ENCODE measurements around the gene ARHGAP33.
A peak's percentile ranks its signal among the peaks of the same experiment; 100 is the strongest.

Gene ARHGAP33, protein sequence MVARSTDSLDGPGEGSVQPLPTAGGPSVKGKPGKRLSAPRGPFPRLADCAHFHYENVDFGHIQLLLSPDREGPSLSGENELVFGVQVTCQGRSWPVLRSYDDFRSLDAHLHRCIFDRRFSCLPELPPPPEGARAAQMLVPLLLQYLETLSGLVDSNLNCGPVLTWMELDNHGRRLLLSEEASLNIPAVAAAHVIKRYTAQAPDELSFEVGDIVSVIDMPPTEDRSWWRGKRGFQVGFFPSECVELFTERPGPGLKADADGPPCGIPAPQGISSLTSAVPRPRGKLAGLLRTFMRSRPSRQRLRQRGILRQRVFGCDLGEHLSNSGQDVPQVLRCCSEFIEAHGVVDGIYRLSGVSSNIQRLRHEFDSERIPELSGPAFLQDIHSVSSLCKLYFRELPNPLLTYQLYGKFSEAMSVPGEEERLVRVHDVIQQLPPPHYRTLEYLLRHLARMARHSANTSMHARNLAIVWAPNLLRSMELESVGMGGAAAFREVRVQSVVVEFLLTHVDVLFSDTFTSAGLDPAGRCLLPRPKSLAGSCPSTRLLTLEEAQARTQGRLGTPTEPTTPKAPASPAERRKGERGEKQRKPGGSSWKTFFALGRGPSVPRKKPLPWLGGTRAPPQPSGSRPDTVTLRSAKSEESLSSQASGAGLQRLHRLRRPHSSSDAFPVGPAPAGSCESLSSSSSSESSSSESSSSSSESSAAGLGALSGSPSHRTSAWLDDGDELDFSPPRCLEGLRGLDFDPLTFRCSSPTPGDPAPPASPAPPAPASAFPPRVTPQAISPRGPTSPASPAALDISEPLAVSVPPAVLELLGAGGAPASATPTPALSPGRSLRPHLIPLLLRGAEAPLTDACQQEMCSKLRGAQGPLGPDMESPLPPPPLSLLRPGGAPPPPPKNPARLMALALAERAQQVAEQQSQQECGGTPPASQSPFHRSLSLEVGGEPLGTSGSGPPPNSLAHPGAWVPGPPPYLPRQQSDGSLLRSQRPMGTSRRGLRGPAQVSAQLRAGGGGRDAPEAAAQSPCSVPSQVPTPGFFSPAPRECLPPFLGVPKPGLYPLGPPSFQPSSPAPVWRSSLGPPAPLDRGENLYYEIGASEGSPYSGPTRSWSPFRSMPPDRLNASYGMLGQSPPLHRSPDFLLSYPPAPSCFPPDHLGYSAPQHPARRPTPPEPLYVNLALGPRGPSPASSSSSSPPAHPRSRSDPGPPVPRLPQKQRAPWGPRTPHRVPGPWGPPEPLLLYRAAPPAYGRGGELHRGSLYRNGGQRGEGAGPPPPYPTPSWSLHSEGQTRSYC

DNA sequence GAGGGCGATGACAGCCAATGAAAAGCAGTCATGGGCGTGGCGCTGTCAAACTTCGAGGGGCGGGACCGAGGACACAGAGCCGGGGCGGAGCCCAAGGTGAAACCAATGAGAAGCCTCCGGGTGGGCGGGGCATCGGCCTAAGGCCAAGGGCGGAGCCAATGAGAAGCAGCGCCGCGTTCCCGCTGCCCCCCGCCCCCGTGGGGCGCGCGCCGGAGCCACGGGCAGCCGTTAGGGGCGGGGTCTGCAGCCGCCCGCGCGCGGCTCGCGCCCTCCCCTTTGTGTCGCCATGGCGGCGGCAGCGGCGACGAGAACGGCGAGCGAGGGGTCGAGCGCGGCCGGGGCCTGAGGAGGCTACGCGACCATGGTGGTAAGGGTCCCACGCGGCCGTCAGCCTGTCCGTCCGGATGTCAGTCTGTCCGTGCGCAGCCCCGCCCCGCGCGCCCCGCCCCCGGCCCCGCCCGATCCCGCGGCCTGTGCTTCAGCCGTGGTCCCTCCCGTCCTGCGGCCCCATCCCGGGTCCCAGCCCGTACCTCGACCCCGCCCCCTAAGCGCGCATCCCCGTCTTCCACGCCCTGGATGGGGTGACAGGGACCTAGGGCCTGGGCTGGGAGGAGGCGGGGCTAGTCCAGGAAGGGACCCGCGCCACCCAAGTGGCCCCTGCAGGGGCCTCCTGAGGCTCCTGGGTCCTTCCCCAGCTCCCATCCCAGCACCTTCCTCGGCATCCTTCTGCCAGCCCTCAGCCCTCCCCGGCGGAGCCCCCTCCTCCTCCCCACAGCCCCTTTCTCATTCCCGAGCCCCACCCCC lies at the start of gene ARHGAP33:
ARHGAP33 (plus strand) TSS at position 267 of the 804 bp plus-strand sequence; CDS start at position 362, 95 bp downstream.
- DNase-seq, result peak; percentile 99

DNA sequence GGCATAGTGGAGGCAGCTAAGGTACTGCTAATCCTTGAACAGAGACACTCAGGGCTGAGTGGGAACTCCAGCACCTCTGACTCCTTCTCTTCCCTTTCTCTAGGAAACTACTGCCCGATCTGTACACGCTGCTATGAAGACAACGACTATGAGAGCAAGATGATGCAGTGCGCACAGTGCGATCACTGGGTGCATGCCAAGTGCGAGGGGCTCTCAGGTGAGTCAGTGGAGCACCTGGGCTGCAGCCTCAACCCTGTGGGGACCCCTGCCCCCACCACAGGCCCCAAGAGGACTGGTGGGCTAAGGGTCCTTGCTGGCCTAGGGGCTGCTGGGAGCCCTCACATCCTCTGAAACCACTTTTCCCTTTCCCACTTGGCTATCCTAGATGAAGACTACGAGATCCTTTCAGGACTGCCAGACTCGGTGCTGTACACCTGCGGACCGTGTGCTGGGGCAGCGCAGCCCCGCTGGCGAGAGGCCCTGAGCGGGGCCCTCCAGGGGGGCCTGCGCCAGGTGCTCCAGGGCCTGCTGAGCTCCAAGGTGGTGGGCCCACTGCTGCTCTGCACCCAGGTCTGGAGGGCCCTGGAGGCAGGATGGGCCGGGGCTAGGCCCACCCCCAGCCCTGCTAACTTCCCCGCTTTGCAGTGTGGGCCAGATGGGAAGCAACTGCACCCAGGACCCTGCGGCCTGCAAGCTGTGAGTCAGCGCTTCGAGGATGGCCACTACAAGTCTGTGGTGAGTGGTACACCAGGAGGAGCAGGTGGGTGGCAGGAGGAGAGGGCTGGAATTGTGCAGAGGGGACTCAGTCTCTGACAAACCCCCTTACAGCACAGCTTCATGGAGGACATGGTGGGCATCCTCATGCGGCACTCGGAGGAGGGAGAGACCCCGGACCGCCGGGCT lies 48.1 kb upstream of the ARHGAP33 start:
- DNase-seq, result no peak

DNA sequence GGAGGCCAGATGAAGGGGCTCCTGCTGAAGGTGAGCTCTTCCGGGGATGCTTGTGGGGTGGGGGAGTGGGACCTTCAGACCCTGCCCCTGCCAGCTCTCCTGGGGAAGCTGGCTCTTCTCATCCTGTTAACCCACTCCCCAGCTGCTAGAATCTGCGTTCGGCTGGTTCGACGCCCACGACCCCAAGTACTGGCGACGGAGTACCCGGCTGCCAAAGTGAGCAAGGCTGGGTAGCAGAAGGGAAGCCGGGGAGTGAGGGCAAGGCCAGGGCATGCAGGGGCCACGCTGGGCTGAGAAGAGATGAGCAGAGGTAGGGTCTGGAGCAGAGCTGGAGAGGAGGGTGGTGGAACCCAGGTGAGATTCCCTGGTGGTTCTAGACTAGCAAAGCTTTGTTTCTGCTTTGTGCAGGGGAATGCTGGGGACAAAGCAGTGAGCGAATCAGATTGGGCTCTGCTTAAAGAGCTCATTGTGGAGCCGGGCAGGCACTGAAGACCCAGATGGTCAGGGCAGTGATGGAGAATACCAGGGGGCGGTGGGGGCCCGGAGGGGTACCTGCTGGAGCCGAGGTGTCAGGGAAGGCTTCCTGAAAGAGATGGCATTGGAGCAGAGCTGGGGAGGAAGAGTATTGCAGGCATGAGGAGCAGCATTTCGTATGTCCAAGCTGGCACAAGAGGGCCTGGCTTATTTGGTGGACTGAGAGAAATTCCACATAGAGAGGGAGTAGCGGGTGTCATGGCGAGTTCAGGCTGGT lies 47.2 kb upstream of the ARHGAP33 start:
- no peak for DNase-seq

DNA sequence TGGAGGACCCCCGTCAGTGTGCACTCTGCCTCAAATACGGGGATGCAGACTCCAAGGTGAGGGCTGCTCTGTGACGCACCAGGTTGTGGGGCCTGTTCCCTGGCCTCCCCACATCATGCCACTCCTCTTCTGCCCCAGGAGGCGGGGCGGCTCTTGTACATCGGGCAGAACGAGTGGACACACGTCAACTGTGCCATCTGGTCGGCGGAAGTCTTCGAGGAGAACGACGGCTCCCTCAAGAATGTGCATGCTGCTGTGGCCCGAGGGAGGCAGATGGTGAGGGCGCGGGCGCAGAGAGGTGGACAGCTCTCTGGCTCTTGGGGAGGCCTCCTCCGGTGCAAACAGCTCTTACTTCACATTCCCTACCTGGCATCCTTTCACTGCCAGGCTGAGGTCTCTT lies 46.3 kb upstream of the ARHGAP33 start:
- no peak for DNase-seq

DNA sequence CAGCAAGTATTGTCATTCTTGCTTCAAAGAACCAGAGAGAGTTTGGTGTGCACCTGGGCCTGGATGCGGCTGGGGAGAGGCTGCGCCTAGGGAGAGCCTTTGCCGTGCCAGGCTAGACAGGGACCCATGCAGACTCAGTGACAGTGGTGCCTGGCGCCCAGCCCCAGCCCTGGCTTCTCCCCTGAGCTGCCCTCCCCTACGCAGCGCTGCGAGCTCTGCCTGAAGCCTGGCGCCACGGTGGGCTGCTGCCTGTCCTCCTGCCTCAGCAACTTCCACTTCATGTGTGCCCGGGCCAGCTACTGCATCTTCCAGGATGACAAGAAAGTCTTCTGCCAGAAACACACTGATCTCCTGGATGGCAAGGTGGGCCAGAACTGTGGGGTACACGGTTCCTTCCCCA lies 45.6 kb upstream of the ARHGAP33 start:
- no peak for DNase-seq

DNA sequence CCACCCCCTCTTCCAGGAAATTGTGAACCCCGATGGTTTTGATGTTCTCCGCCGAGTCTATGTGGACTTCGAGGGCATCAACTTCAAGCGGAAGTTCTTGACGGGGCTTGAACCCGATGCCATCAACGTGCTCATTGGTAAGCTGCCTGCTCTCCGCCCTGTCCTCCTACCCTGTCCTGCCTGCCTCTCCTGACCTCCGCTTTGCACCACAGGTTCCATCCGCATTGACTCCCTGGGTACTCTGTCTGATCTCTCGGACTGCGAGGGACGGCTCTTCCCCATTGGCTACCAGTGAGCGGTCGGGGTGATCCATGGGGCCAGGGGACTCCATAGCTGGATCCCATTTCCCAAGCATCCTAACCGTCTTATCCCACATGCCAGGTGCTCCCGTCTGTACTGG lies 45.0 kb upstream of the ARHGAP33 start:
- no peak for DNase-seq

DNA sequence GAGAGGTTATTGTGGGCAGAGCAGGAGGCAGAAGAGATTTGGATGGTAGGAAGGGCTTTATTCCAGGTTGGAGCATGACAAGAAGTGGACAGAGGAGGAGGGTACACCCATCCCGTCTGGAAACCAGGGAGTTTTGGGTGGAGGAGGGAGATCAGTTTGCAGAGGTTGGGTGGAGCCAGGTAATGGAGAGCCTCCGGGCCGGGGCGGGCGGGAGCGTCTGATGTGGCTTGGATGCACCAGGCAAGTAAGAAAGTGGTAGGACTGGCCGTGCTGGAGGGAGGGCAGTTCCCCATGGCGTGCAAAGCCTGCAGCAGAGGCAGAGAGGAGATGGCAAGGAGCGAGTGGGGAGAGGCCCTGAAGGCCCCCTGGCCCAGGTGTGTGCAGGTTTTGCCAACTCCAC lies 44.0 kb upstream of the ARHGAP33 start:
- no peak for DNase-seq

DNA sequence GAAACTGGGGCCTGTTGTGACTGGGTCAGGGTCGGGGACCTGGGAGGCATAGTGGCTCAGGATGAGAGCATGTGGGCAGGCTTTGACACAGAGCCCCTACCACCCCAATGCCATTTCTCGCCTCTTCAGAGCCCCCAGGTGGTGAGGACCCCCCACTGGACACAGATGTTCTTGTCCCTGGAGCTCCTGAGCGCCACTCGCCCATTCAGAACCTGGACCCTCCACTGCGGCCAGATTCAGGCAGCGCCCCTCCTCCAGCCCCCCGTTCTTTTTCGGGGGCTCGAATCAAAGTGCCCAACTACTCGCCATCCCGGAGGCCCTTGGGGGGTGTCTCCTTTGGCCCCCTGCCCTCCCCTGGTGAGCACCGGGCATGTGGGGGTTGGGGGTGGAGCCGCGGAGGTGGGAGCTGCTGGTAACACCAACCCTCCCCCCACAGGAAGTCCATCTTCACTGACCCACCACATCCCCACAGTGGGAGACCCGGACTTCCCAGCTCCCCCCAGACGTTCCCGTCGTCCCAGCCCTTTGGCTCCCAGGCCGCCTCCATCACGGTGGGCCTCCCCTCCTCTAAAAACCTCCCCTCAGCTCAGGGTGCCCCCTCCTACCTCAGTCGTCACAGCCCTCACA lies 43.5 kb upstream of the ARHGAP33 start:
- no peak for DNase-seq

DNA sequence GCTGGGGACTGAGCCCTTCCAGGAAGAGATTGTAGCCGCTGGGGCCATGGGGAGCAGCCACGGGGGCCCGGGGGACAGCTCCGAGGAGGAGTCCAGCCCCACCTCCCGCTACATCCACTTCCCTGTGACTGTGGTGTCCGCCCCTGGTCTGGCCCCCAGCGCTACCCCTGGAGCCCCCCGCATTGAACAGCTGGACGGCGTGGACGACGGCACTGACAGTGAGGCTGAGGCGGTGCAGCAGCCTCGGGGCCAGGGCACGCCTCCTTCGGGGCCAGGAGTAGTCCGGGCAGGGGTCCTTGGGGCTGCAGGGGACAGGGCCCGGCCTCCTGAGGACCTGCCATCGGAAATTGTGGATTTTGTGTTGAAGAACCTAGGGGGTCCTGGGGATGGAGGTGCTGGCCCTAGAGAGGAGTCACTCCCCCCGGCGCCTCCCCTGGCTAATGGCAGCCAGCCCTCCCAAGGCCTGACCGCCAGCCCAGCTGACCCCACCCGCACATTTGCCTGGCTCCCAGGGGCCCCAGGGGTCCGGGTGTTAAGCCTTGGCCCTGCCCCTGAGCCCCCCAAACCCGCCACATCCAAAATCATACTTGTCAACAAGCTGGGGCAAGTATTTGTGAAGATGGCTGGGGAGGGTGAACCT lies 42.7 kb upstream of the ARHGAP33 start:
- no peak for DNase-seq

DNA sequence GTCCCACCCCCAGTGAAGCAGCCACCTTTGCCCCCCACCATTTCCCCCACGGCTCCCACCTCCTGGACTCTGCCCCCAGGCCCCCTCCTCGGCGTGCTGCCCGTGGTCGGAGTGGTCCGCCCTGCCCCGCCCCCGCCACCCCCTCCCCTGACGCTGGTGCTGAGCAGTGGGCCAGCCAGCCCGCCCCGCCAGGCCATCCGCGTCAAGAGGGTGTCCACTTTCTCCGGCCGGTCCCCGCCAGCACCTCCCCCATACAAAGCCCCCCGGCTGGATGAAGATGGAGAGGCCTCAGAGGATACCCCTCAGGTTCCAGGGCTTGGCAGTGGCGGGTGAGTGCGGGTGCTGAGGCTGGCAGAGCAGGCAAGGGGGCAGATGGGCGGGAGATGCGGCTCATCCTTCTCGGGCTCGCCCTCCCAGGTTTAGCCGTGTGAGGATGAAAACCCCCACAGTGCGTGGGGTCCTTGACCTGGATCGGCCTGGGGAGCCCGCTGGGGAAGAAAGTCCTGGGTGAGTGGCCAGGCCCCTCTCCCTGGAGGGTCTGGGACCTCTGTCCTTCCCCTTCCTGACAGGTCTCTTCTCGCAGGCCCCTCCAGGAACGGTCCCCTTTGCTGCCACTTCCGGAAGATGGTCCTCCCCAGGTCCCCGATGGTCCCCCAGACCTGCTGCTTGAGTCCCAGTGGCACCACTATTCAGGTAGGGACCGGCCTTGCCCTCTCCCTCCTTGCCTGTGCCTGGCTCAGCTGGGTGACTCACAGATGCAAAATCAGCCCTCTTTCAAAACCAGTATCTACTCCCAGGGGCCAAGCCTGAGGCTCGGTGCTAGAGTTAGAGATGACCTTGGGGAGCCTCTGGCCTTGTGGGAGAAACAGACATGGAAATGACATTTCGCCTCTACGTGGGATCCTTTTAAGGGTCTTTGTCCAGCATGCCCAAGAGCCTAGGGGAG lies 41.9 kb upstream of the ARHGAP33 start:
- DNase-seq, result no peak

DNA sequence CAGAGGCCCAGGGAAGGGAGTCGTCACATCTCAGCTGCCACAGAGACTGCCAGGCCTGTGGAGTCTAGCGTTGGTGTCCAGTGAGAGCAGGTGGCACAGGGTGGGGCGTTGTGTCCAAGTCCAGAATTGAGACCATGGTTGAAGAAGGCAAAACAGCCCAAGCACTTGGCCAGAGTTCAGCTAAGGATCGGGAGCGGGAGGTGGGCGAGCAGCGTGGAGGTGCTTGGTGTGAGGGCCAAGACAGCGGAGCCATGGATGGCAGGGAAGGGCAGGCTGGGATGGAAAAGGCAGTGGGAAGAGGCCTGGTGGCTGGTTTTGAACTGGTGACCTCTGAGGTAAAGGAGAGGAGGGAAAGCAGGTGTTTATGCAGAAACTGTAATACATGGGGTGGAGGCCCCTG lies 41.1 kb upstream of the ARHGAP33 start:
- DNase-seq, result no peak

DNA sequence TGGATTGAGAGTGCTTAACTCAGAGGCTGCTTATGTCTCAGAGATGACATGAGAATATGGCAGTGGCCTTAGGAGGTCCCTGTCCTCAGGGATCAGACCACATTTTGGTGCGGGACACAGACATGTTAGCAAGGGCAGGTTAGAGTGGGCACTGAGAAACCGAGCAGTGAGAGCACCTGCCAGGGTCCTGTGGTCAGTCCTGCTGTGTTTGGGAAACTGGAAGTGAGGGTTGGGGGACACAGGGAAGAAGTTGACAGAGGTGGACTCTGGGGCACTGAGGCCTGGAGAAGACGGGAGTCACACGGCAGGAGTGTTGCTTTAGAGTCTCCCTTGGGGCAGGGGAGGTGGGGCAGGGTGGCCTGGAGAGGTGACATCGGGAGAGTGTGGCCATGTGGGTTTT lies 40.5 kb upstream of the ARHGAP33 start:
- no peak for DNase-seq

DNA sequence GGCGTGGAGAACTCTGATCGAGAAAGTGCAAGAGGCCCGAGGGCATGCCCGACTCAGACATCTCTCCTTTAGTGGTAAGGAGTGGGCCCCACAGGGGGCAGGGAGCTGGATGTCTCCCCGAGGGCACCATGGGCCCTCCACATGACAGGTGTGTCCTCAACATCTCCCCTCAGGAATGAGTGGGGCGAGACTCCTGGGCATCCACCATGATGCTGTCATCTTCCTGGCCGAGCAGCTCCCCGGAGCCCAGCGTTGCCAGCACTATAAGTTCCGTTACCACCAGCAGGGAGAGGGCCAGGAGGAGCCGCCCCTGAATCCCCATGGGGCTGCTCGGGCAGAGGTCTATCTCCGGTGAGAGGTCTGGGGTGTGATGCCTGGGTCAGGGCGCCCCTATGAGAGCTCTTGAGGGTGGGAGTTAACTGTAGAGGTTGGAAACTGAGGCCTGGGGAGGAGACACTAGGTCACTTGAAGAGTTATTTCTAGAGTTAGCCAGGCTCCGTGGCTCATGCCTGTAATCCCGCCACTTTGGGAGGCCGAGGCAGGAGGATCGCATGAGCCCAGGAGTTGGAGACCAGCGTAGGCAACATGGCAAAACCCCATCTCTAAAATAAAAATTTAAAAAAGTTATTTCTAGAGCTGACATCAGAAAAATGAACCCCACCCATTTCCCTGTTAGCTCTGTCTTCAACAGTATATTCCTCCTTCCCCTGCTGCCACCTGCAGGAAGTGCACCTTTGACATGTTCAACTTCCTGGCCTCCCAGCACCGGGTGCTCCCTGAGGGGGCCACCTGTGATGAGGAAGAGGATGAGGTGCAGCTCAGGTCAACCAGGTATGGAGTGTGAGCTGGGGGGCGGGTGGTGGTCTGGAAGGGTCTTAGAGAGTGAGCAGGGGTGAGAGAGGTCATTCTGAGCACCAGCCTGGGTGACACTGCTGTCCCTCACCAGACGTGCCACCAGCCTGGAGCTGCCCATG lies 38.2 kb upstream of the ARHGAP33 start:
- DNase-seq, result peak; percentile 28

DNA sequence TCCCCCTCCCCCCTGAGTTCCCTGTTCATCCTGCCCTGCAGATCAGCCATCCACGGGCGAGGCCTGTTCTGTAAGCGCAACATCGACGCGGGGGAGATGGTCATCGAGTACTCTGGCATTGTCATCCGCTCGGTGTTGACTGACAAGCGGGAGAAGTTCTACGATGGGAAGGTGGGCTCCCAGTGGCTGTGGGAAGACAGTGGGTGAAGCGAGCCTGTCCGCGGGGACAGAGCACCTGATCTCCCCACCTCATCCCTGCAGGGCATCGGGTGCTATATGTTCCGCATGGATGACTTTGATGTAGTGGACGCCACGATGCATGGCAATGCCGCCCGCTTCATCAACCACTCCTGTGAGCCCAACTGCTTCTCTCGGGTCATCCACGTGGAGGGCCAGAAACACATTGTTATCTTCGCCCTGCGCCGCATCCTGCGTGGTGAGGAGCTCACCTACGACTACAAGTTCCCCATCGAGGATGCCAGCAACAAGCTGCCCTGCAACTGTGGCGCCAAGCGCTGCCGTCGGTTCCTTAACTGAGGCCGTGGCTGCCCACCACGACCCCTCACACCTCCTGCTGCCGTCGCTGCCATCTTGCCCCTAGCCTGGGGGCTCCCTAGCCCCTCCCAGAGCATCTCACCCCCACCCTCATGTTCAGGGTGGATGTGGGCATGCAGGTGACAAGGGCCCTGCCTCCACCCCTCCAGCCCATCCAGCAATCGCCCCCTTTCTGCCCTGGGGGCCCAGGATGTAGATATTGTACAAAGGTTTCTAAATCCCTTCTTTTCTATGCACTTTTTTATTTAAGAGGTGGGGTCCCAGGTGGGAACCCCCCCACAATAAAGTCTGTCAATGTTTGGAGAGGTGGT lies 37.1 kb upstream of the ARHGAP33 start:
- DNase-seq, result no peak

DNA sequence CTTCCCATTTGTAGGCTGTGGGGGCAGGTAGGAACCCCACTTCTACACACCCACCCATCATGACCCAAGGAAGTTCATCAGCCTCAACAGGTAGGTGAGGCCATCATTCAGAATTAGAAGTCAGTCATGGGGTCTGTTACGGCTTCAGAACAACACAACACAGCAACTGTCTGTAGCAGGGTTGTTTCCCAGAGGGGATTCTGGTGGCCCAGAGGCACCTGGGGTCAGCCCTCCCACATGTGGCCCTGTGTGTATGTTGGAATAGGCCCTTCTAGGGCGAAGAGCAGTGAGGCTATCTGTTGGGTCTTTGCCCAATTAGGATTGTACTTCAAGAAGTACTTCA lies 36.5 kb upstream of the ARHGAP33 start:
- no peak for DNase-seq

Measured in hematopoietic multipotent progenitor cell treated with erythropoietin and hydrocortisone succinate and interleukin-3 and kit ligand, for 8 days (in vitro differentiated cells).